SK-N-SH treated with all-trans-retinoic acid at 6 μM for 48 hours (cell line): ENCODE results near the gene CST3.

Source experiments
- PATZ1 ChIP-seq: fragments of 250-450 bp; sonication (Bioruptor Pico); IDR thresholded peaks from 2 replicates; pipeline ENCODE4 v1.8.0; 2020; ENCODE audit warnings: mild to moderate bottlenecking, moderate library complexity, borderline replicate concordance
- RARB ChIP-seq: fragments of 250-450 bp; sonication (Bioruptor Pico); IDR thresholded peaks from 2 replicates; pipeline ENCODE4 v1.8.0; 2021; ENCODE audit warnings: mild to moderate bottlenecking, moderate library complexity
- SNAI2 ChIP-seq: fragments of 250-450 bp; sonication (Bioruptor Pico); IDR thresholded peaks from 2 replicates; pipeline ENCODE4 v1.5.0; 2020; ENCODE audit warnings: mild to moderate bottlenecking, moderate library complexity
- ZFP3 ChIP-seq: fragments of 250-450 bp; sonication (Bioruptor Pico); IDR thresholded peaks from 2 replicates; pipeline ENCODE4 v1.5.0; 2020; ENCODE audit warnings: mild to moderate bottlenecking, moderate library complexity

- TF ChIP-seq ZFP3 (CRISPR knock-in tag) (no peak), SNAI2 (CRISPR knock-in tag) (no peak), RARB (CRISPR knock-in tag) (no peak), PATZ1 (CRISPR knock-in tag) (no peak)
Measured at GRCh38 chr20:23602241-23602640, 35.5 kb downstream of the CST3 start.
